ENCODE measurements around the gene E2F6. TPM values are rescaled to one million over a fixed set of nuclear protein-coding genes. Genes with fewer than 3 reads are reported as not detected.

E2F6 gene
- total RNA-seq, 1 donor from 2014 or later = 19.4 TPM

- peak; percentile 82 for DNase-seq (ENCODE audit: extremely low spot score, unreplicated experiment)
- H3K9me3 Mint-ChIP-seq = no peaks in the 10 kb centered on the region
- H3K27ac Mint-ChIP-seq = no peak overlapping the region
- TF ChIP-seq, protein P1, sequence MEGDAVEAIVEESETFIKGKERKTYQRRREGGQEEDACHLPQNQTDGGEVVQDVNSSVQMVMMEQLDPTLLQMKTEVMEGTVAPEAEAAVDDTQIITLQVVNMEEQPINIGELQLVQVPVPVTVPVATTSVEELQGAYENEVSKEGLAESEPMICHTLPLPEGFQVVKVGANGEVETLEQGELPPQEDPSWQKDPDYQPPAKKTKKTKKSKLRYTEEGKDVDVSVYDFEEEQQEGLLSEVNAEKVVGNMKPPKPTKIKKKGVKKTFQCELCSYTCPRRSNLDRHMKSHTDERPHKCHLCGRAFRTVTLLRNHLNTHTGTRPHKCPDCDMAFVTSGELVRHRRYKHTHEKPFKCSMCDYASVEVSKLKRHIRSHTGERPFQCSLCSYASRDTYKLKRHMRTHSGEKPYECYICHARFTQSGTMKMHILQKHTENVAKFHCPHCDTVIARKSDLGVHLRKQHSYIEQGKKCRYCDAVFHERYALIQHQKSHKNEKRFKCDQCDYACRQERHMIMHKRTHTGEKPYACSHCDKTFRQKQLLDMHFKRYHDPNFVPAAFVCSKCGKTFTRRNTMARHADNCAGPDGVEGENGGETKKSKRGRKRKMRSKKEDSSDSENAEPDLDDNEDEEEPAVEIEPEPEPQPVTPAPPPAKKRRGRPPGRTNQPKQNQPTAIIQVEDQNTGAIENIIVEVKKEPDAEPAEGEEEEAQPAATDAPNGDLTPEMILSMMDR (conservative IDR thresholded peaks at IDR 0.05) = peak; percentile 68
- H3K36me3 Mint-ChIP-seq = peaks cover 11% of the 10 kb centered on the region
- H3K4me3 Mint-ChIP-seq = peak overlapping the region; percentile 99
- H3K4me1 Mint-ChIP-seq (ENCODE audit: unreplicated experiment) = peaks cover 27% of the 10 kb centered on the region
- peaks cover 33% of the 10 kb centered on the region for H3K27me3 Mint-ChIP-seq
These were observed 16.6 kb upstream of the E2F6 start for GRCh38 chr2:11482473-11483035.

GRCh38 chr2:11481789-11482472 lies 16.0 kb upstream of the E2F6 start:
- peak overlapping the region; percentile 5 for H3K27ac Mint-ChIP-seq
- TF ChIP-seq, protein P1 (conservative IDR thresholded peaks at IDR 0.05) = no peak
- H3K36me3 Mint-ChIP-seq = peaks cover 5% of the 10 kb centered on the region
- H3K4me1 Mint-ChIP-seq (ENCODE audit: unreplicated experiment) = peaks cover 27% of the 10 kb centered on the region
- no peak for DNase-seq (ENCODE audit: extremely low spot score, unreplicated experiment)
- H3K4me3 Mint-ChIP-seq = peak overlapping the region; percentile 82
- H3K27me3 Mint-ChIP-seq = peaks cover 33% of the 10 kb centered on the region
- H3K9me3 Mint-ChIP-seq = no peaks in the 10 kb centered on the region

DNA sequence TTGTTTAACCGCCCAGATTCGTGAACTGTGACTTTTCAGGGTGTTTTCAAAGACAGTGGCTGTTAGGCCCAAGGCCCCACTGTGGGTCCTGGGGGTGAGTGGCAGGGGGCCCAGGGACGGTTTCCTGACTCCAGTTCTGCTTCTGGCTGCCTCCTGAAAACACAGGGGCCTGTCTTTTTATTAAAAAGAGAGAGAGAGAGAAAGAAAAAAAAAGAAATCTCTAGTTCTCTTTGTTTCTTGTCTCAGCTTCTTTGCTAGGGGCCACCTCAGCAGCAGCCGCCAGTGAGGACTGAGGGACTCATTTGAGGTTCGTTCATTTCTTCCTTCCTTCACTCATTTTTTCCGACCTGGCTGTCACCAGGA lies 15.4 kb upstream of the E2F6 start:
- Mint-ChIP-seq H3K4me1 (ENCODE audit: unreplicated experiment) (peaks cover 27% of the 10 kb centered on the region), H3K9me3 (no peaks in the 10 kb centered on the region), H3K4me3 (peak overlapping the region; percentile 82), H3K27ac (peak overlapping the region; percentile 5), H3K27me3 (peaks cover 35% of the 10 kb centered on the region), H3K36me3 (peaks cover 5% of the 10 kb centered on the region)
- no peak for DNase-seq (ENCODE audit: extremely low spot score, unreplicated experiment)
- TF ChIP-seq, protein P1 (conservative IDR thresholded peaks at IDR 0.05) = no peak

GRCh38 chr2:11480859-11481258 lies 14.9 kb upstream of the E2F6 start:
- Mint-ChIP-seq H3K27me3 (peaks cover 36% of the 10 kb centered on the region), H3K4me3 (peak overlapping the region; percentile 82), H3K9me3 (no peaks in the 10 kb centered on the region), H3K27ac (peak overlapping the region; percentile 5), H3K4me1 (ENCODE audit: unreplicated experiment) (peaks cover 27% of the 10 kb centered on the region), H3K36me3 (peaks cover 5% of the 10 kb centered on the region)
- TF ChIP-seq, protein P1 (conservative IDR thresholded peaks at IDR 0.05) = no peak
- DNase-seq (ENCODE audit: extremely low spot score, unreplicated experiment) = no peak

DNA sequence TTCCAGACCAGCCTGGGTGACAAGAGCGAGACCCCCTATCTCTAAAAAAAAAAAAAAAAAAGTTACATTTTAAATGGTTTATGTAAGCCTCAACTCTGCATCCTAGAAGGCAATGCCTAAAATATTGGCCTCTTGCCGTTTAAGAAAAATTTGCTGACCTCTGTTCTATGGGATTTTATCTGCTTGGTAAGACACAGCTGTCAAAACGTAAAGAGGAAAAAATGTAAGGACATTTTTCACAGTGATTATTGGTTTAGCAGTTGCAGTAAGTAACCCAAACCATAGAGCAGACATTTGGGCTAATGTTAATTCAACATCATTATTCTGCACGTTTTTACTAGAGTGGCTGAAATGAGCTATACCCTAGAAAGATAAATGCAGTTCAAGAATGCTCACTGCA lies 14.4 kb upstream of the E2F6 start:
- DNase-seq (ENCODE audit: extremely low spot score, unreplicated experiment) = no peak
- TF ChIP-seq, protein P1 (conservative IDR thresholded peaks at IDR 0.05) = no peak
- Mint-ChIP-seq H3K4me3 (peak overlapping the region; percentile 82), H3K36me3 (peaks cover 5% of the 10 kb centered on the region), H3K27ac (no peak overlapping the region), H3K4me1 (ENCODE audit: unreplicated experiment) (peaks cover 27% of the 10 kb centered on the region), H3K9me3 (no peaks in the 10 kb centered on the region), H3K27me3 (peaks cover 36% of the 10 kb centered on the region)

Measured in type B pancreatic cell (in vitro differentiated cells).